Activated CD4-positive, alpha-beta T cell treated with anti-CD3 and anti-CD28 coated beads, Interleukin-2, amount 50 U/mL, for 48 hours (primary cell): ENCODE measurements around the gene RRBP1.

ENCODE experiments used
- DNase-seq, 2 experiments: peaks; one replicate each; pipeline ENCODE4 v3.0.0-alpha.2; 2020

The RRBP1 gene

GRCh38 chr20:17601957-17602356, 80.1 kb downstream of the RRBP1 start:
- no peak for DNase-seq

GRCh38 chr20:17598013-17598550, 84.0 kb downstream of the RRBP1 start:
- no peak for DNase-seq

DNA sequence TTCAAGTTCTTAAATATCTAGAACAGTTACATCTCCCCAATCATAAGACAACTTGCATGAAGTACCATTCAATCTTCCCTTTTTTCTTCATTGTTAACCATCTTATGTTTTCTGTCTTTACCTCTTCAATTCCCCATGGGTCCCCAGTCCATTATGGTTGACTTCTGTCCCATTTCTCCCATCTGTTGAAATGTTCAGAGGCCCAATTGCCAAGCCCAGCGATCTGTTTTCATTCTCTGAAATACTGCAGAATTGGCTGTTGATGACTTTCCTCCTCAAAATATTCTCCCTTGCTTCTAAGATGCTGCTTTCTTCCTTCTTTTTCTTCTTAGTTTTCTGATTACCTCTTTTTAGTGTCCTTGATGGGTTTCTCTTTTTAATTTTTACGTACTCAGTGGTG, 86.2 kb downstream of the RRBP1 start:
- no peak for DNase-seq

DNA sequence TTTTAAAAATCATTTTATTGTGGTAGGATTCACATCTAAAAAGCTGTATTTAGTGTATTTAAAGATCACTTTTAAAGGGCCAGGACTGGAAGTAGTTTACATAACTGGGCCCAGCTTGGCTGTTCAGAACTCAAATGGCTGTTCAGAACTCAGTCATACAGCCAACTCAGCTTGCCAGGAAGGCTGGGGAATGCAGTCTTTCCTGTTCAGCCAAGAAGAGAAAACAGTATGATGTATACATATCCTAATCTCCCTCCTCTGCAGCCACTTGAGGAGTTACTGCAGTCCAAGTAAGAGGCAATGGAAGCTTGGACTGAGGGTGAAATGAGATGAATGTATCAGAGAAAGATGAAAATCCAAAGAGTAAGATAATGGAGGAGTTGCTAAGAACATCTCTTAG, 87.6 kb downstream of the RRBP1 start:
- DNase-seq: no peak

DNA sequence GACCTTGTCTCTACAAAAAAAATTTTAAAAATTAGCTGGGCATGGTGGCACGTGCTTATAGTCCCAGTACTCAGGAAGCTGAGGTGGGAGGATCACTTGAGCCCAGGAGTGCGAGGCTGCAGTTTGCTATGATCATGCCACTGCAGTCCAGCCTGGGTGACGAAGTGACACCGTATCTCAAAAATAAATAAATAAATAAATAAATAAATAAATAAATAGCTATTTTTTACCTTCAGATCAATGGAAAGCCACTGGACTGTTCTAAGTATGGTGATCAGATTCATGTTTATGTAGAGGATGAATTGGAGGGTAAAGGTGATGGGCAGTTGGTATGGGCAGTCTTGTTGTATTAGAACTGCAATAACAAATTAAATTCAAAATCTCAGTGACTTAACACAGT, 88.1 kb downstream of the RRBP1 start:
- no peak for DNase-seq

GRCh38 chr20:17590245-17590644, 91.8 kb downstream of the RRBP1 start:
- DNase-seq: no peak

GRCh38 chr20:17589161-17589834, 92.7 kb downstream of the RRBP1 start:
- no peak for DNase-seq

DNA sequence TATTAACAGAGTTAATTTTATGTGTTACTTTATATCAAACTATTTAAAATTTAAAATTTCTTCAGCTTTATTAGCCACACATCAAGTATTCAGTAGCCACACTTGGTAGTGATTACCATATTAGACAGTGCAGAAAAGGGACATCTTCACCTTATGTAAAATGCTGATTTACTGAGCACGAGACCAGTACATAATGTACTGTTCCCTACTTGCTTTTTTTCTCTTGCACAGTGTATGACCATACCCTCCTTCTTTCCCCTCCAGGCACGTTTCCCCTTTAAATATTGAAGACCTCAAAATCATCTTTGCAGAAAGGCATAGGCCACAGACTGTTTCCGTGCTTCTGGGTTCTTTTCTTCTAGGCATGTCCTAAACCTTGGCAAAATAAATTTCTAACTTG, 94.2 kb downstream of the RRBP1 start:
- DNase-seq: no peak

DNA sequence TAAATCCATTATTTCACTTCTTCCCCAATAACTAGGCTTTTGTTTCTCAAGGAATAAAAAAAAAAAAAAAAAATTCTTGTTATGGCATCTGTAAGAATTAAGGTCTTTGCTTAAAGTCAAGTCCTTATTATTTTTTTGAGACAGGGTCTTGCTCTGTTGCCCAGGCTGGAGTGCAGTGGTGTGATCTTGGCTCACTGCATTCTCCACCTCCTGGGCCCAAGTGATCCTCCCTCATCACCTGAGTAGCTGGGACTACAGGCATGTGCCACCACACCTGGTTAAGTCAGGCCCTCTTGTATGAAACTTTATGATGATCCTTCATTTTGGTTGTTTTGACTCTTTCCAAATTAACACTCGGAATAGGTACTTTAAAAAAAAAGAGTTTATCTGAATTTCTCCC, 94.9 kb downstream of the RRBP1 start:
- DNase-seq: no peak

GRCh38 chr20:17586250-17586649, 95.8 kb downstream of the RRBP1 start:
- DNase-seq: no peak

DNA sequence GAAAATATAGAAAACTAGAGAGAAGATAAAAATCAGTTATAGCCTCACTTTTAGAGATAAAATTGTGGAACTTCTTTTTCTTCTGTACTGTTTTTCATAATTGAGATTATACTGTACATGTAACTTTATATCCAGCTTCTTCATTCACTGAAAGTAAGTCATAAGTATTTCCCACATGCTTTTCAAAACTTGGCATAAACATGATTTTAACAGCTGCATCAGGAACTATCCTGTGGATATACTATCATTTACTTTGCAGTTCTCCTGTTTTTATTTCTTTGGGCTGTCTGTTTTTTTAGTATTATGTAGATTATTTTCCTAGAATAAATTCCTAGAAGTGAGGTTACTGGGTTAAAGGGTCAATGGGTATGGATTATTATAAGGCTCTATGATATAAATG, 97.4 kb downstream of the RRBP1 start:
- no peak for DNase-seq

- no peak for DNase-seq
Observed at GRCh38 chr20:17583126-17583525, 98.9 kb downstream of the RRBP1 start.

DNA sequence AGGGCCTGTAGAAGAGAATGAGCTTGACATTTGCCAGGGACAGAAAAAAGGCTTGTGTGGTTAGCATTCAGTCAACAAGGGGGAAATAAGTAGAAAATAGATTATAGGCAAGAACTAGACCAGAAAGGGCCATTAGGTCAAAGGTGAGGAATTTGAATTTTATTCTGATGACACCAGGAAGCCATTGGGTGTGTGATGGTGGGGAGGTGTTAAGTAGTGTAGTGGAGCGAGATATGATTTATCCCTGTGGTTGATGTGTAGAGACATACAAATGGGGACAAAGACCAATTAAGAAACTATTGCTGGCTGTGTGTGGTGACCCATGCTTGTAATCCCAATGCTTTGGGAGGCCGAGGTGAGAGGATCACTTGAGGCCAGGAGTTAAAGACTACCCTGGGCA, 101.1 kb downstream of the RRBP1 start:
- no peak for DNase-seq

DNA sequence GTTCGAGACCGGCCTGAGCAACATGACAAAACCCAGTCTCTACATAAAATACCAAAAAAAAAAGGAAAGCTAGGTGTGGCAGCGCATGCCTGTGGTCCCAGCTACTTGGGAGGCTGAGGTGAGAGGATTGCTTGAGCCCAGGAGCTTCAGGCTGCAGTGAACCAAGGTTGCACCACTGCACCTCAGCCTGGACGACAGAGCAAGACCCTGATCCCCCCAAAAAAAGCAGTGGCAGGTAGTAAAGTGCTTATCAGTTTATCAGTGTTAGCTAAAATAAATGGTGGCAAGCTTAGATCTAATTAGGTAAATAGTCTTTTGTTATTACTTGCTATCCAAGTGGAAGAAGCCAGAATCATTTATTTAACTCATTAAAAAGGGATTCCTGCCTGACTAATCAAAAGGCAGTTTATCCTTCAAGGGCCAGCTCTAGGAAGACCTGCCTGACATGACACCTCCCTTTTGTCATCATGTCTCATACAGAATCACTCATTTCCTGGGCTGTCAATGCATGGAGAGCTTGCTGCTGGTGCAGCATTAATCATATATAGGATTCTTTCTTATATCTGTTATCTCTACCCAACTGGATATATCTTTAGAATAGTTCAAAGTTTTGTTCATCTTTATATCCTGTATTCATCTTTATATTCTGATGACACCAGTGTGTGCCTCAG, 102.5 kb downstream of the RRBP1 start:
- no peak for DNase-seq

GRCh38 chr20:17576215-17576614, 105.8 kb downstream of the RRBP1 start:
- DNase-seq: no peak

- DNase-seq: no peak
Observed at GRCh38 chr20:17573463-17573862, 108.6 kb downstream of the RRBP1 start.

- DNase-seq: no peak
Observed at GRCh38 chr20:17572034-17572638, 109.9 kb downstream of the RRBP1 start.

DNA sequence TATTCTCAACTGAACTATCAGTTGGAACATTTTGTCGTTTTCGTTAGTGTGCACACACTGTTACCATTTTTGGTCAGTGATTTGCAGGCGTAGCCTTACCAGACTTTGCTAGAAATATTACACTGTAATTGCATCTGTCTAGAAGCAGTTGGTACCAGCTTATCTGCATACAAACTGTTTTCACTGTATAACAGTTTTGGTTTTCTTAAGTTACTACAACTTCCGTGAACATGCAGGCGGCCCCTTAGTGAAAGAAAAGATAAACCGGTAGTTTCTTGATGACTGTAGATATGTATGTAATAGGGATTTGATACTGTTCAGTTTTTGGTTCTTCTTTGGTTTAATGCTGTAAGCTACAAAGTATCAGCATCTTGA, 110.9 kb downstream of the RRBP1 start:
- peak in 1 of 2 experiments; percentile 23 for DNase-seq

GRCh38 chr20:17570347-17571152, 111.5 kb downstream of the RRBP1 start:
- DNase-seq: peak; percentile 31 to 37

GRCh38 chr20:17569616-17570346, 112.3 kb downstream of the RRBP1 start, which contains the start of gene DSTN:
TSS of gene DSTN (plus strand) at chr20:17570075. CDS start at chr20:17570209, 134 bp downstream.
- peak; percentile 86 to 88 for DNase-seq

- DNase-seq: peak; percentile 19 to 29
Observed at GRCh38 chr20:17568972-17569521, 113.0 kb downstream of the RRBP1 start.
